Astrocyte (in vitro differentiated cells and primary cell): ENCODE results near the gene CUL1. TPM values are rescaled to one million over a fixed set of nuclear protein-coding genes. Genes with fewer than 3 reads are reported as not detected.

Experiments used
- DNase-seq: peaks from one replicate; pipeline ENCODE4 v3.0.0-alpha.2; 2010; ENCODE audit warnings: low read depth
- FAIRE-seq: peaks from 2 replicates; lab custom pipeline; 2011; peaks lifted over from hg19 to GRCh38; lab: Jason Lieb, UNC
- H2AFZ ChIP-seq: 2 replicates; pipeline ENCODE4 v1.6.0; 2012; ENCODE audit warnings: low read depth, low read length, inconsistent platforms
- H3K27ac ChIP-seq: 2 replicates; pipeline ENCODE4 v1.5.1; 2011; ENCODE audit warnings: low read depth, low read length, inconsistent platforms
- H3K27me3 ChIP-seq: 2 replicates; pipeline ENCODE4 v1.6.0; 2011; ENCODE audit warnings: low read length, inconsistent platforms; ENCODE audit not compliant: insufficient read depth
- H3K36me3 ChIP-seq: 2 replicates; pipeline ENCODE4 v1.5.1; 2011; ENCODE audit warnings: low read length, inconsistent platforms; ENCODE audit not compliant: insufficient read depth
- H3K4me1 ChIP-seq: 2 replicates; pipeline ENCODE4 v1.5.1; 2011; ENCODE audit warnings: low read length, inconsistent platforms; ENCODE audit not compliant: insufficient read depth
- H3K4me2 ChIP-seq: 2 replicates; pipeline ENCODE4 v1.6.0; 2012; ENCODE audit warnings: low read length, inconsistent platforms
- H3K4me3 ChIP-seq: 2 replicates; pipeline ENCODE4 v1.5.1; 2011; ENCODE audit warnings: low read depth, mild to moderate bottlenecking, low read length, inconsistent platforms; ENCODE audit not compliant: insufficient read depth
- H3K79me2 ChIP-seq: 2 replicates; pipeline ENCODE4 v1.6.0; 2012; ENCODE audit warnings: mild to moderate bottlenecking, low read length, inconsistent platforms; ENCODE audit not compliant: insufficient read depth
- H3K9ac ChIP-seq: 2 replicates; pipeline ENCODE4 v1.6.0; 2012; ENCODE audit warnings: mild to moderate bottlenecking, low read length, inconsistent platforms
- H3K9me3 ChIP-seq: 2 replicates; pipeline ENCODE4 v1.5.1; 2012; ENCODE audit warnings: low read depth, mild to moderate bottlenecking, low read length, inconsistent platforms; ENCODE audit not compliant: insufficient read depth
- H4K20me1 ChIP-seq: 2 replicates; pipeline ENCODE4 v1.6.0; 2012; ENCODE audit warnings: low read length, inconsistent platforms; ENCODE audit not compliant: insufficient read depth
- H3K27ac Mint-ChIP-seq: one replicate; pipeline ENCODE4 v1.8.0; 2021; ENCODE audit warnings: mild to moderate bottlenecking, mixed read lengths; ENCODE audit not compliant: unreplicated experiment
- H3K27me3 Mint-ChIP-seq: one replicate; pipeline ENCODE4 v1.8.0; 2021; ENCODE audit warnings: low read depth, mixed read lengths; ENCODE audit not compliant: unreplicated experiment
- H3K36me3 Mint-ChIP-seq: one replicate; pipeline ENCODE4 v1.8.0; 2021; ENCODE audit warnings: low read depth, mixed read lengths; ENCODE audit not compliant: unreplicated experiment
- H3K4me1 Mint-ChIP-seq: one replicate; pipeline ENCODE4 v1.8.0; 2021; ENCODE audit warnings: low read depth, mixed read lengths; ENCODE audit not compliant: unreplicated experiment
- H3K4me3 Mint-ChIP-seq: one replicate; pipeline ENCODE4 v1.8.0; 2021; ENCODE audit warnings: mild to moderate bottlenecking, moderate library complexity, mixed read lengths; ENCODE audit not compliant: unreplicated experiment
- H3K9me3 Mint-ChIP-seq: one replicate; pipeline ENCODE4 v1.8.0; 2021; ENCODE audit warnings: mild to moderate bottlenecking, mixed read lengths; ENCODE audit not compliant: unreplicated experiment
- EZH2 ChIP-seq: IDR thresholded peaks from 2 replicates; pipeline ENCODE4 v1.6.1; 2012; ENCODE audit warnings: mild to moderate bottlenecking, low read length, inconsistent platforms; ENCODE audit not compliant: insufficient read depth
- total RNA-seq: library from RNA; stranded (reverse); gene quantifications from 2 replicates; pipeline ENCODE4 v1.2.1, GENCODE V29; 2021
- TF ChIP-seq, protein P1 (sequence below): IDR thresholded peaks from 2 replicates; pipeline ENCODE4 v1.5.1; 2011; ENCODE audit warnings: low read depth, mild to moderate bottlenecking, inconsistent platforms, low read length, moderate library complexity; ENCODE audit not compliant: insufficient read depth

Gene CUL1
- total RNA-seq, 1 donor from 2014 or later: 60.2 TPM

DNA sequence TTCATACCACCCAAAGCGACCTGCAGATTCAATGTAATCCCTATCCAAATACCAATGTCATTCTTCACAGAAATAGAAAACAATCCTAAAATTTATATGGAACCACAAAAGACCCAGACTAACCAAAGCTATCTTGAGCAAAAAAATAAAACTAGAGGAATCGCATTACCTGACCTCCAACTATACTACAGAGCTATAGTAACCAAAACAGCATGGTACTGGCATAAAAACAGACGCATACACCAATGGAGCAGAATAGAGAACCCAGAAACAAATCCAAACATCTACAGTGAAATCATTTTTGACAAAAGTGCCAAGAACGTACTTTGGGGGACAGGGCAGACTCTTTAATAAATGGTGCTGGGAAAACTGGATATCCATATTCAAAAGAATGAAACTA, 16.9 kb upstream of the CUL1 start:
- peaks cover 3% of the 10 kb centered on the region for H3K9me3 Mint-ChIP-seq
- FAIRE-seq (no peak), DNase-seq (no peak)
- no peaks in the 10 kb centered on the region for H3K36me3 Mint-ChIP-seq
- no peaks in the 10 kb centered on the region for H3K4me1 Mint-ChIP-seq
- no peaks in the 10 kb centered on the region for H3K27me3 Mint-ChIP-seq
- no peak overlapping the region for H3K27ac ChIP-seq
- no peak for TF ChIP-seq EZH2
- TF ChIP-seq, protein P1, sequence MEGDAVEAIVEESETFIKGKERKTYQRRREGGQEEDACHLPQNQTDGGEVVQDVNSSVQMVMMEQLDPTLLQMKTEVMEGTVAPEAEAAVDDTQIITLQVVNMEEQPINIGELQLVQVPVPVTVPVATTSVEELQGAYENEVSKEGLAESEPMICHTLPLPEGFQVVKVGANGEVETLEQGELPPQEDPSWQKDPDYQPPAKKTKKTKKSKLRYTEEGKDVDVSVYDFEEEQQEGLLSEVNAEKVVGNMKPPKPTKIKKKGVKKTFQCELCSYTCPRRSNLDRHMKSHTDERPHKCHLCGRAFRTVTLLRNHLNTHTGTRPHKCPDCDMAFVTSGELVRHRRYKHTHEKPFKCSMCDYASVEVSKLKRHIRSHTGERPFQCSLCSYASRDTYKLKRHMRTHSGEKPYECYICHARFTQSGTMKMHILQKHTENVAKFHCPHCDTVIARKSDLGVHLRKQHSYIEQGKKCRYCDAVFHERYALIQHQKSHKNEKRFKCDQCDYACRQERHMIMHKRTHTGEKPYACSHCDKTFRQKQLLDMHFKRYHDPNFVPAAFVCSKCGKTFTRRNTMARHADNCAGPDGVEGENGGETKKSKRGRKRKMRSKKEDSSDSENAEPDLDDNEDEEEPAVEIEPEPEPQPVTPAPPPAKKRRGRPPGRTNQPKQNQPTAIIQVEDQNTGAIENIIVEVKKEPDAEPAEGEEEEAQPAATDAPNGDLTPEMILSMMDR: no peak
- H3K4me3 Mint-ChIP-seq: no peak overlapping the region
- no peak overlapping the region for H3K27ac Mint-ChIP-seq
- H4K20me1 ChIP-seq: no peaks in the 10 kb centered on the region
- peaks cover 3% of the 10 kb centered on the region for H3K27me3 ChIP-seq
- no peaks in the 10 kb centered on the region for H3K36me3 ChIP-seq
- no peak overlapping the region for H3K4me2 ChIP-seq
- no peaks in the 10 kb centered on the region for H3K79me2 ChIP-seq
- no peak overlapping the region for H3K9ac ChIP-seq
- no peaks in the 10 kb centered on the region for H3K9me3 ChIP-seq
- H3K4me3 ChIP-seq: no peak overlapping the region
- H3K4me1 ChIP-seq: no peaks in the 10 kb centered on the region
- H2AFZ ChIP-seq: no peak overlapping the region

DNA sequence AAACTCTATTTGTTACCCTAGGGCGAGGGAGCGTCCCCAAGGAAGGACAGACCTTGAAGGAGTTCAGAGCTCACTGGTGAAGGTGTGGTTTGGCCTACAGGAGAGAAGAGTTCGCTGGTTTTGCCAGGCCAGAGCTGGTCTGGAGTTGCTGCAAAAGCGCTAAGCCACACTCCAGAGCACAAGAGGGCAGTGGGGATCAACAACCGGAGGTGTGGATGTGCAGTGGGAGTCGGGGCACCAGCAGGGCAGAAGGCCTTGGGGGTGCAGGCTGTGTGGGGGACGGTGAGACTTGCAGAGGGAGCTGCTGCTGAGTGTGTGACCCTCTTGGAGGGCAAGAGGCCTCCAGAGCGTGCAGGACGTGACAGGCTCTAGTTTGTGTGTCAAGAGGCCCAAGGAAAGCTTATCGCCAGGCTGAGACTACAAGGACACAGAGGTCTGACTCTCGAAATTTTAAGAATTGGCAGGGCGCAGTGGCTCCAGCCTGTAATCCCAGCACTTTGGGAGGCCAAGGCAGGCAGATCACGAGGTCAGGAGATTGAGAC, 14.3 kb upstream of the CUL1 start:
- no peak for FAIRE-seq
- H3K27ac Mint-ChIP-seq: no peak overlapping the region

More for the DNA sequence above, 14.3 kb upstream of the CUL1 start:
- no peak for TF ChIP-seq EZH2
- TF ChIP-seq, protein P1: no peak
- DNase-seq: no peak
- H2AFZ ChIP-seq: no peak overlapping the region
- Mint-ChIP-seq H3K9me3 (peaks cover 3% of the 10 kb centered on the region), H3K4me1 (no peaks in the 10 kb centered on the region), H3K27me3 (no peaks in the 10 kb centered on the region), H3K36me3 (no peaks in the 10 kb centered on the region), H3K4me3 (no peak overlapping the region)
- no peaks in the 10 kb centered on the region for H3K79me2 ChIP-seq
- no peak overlapping the region for H3K4me2 ChIP-seq
- H3K4me3 ChIP-seq: no peak overlapping the region
- no peaks in the 10 kb centered on the region for H4K20me1 ChIP-seq
- H3K36me3 ChIP-seq: no peaks in the 10 kb centered on the region
- peaks cover 3% of the 10 kb centered on the region for H3K27me3 ChIP-seq
- H3K9ac ChIP-seq: no peak overlapping the region
- H3K27ac ChIP-seq: no peak overlapping the region
- no peaks in the 10 kb centered on the region for H3K4me1 ChIP-seq
- no peaks in the 10 kb centered on the region for H3K9me3 ChIP-seq
